Stomach (tissue), 4 donors: Measurements from ENCODE around the gene DDI2.

Source experiments
- CTCF ChIP-seq, 7 experiments: fragments of 450-650 bp in 4 of 7; fragments of 200-600 bp in 3 of 7; sonication (generic) in 3 of 7; IDR thresholded peaks; one replicate each; pipeline ENCODE4 v1.5.1; 2016 to 2019; ENCODE audit warnings: antibody characterized with exemption in 7 of 7, control low read depth in 2 of 7, mild to moderate bottlenecking in 1 of 7
- EP300 ChIP-seq: sonication (generic); formaldehyde crosslinking; IDR thresholded peaks from one replicate; pipeline ENCODE4 v1.6.1; 2017; ENCODE audit warnings: antibody characterized with exemption
- POLR2A ChIP-seq, 4 donors: fragments of 450-650 bp; IDR thresholded peaks; one replicate each; pipeline ENCODE4 v1.6.1; 2016; ENCODE audit warnings: antibody characterized with exemption in 4 of 4, control low read depth in 2 of 4, mild to moderate bottlenecking in 1 of 4, moderate library complexity in 1 of 4

GRCh38 chr1:15574741-15575140, 42.5 kb upstream of the DDI2 start:
- TF ChIP-seq POLR2A (IDR thresholded peaks at IDR 0.05) (no peak), EP300 (no peak), CTCF (IDR thresholded peaks at IDR 0.05) (no peak)
